CD14-positive monocyte (primary cell): ENCODE results near the gene GABARAPL1. TPM values are rescaled to one million over a fixed set of nuclear protein-coding genes. Genes with fewer than 3 reads are reported as not detected.
A peak's percentile ranks its signal among the peaks of the same experiment; 100 is the strongest.
"Not testable (repeated sequence)": the region's sequence is repeated elsewhere in the genome, so short reads cannot be mapped to it uniquely, and the experiment has no call there.

ENCODE experiments used
- DNase-seq, 3 donors: peaks; one replicate each; pipeline ENCODE4 v3.0.0-alpha.2; 2011 to 2022
- H2AFZ ChIP-seq: 2 replicates; pipeline ENCODE4 v1.6.0; 2012; ENCODE audit warnings: mild to moderate bottlenecking, low read depth, low read length, inconsistent platforms; ENCODE audit not compliant: insufficient read depth, poor library complexity, severe bottlenecking
- H3K27ac ChIP-seq, 2 donors: 1 replicate in 1 of 2; 2 replicates in 1 of 2; pipeline ENCODE4 v1.5.1; 2012 to 2013; ENCODE audit warnings: low read length in 2 of 2, control low read depth in 1 of 2, inconsistent platforms in 1 of 2, low read depth in 1 of 2, mild to moderate bottlenecking in 1 of 2
- H3K27me3 ChIP-seq, 2 donors: one replicate each; pipeline versions ENCODE4 v1.6.0 to v1.6.1; 2011 to 2013; ENCODE audit warnings: low read length in 2 of 2; ENCODE audit not compliant: control insufficient read depth in 2 of 2, insufficient read depth in 2 of 2
- H3K36me3 ChIP-seq, 2 donors: replicated peaks in 1 of 2; 1 replicate in 1 of 2; 2 replicates in 1 of 2; pipeline versions ENCODE4 v1.5.1 to v1.6.1; 2012 to 2013; ENCODE audit warnings: low read length in 2 of 2, control low read depth in 1 of 2, inconsistent platforms in 1 of 2, mild to moderate bottlenecking in 1 of 2; ENCODE audit not compliant: insufficient read depth in 2 of 2, control insufficient read depth in 1 of 2
- H3K4me1 ChIP-seq, 2 donors: 1 replicate in 1 of 2; 2 replicates in 1 of 2; pipeline versions ENCODE4 v1.5.1 to v1.6.1; 2012 to 2013; ENCODE audit warnings: low read length in 2 of 2, control low read depth in 1 of 2, inconsistent platforms in 1 of 2, mild to moderate bottlenecking in 1 of 2, moderate library complexity in 1 of 2; ENCODE audit not compliant: insufficient read depth in 2 of 2, control insufficient read depth in 1 of 2
- H3K4me2 ChIP-seq: replicated peaks from 2 replicates; pipeline ENCODE3; 2012; ENCODE audit warnings: low read length, moderate library complexity, mild to moderate bottlenecking; ENCODE audit not compliant: poor library complexity, severe bottlenecking; ENCODE audit errors: extremely low read depth
- H3K4me3 ChIP-seq, 3 experiments: fragments of 200-600 bp in 1 of 3; sonication (generic) in 1 of 3; replicated peaks in 1 of 3; 1 replicate in 2 of 3; 2 replicates in 1 of 3; pipeline ENCODE4 v1.5.1; 2011 to 2013; ENCODE audit warnings: low read length in 3 of 3, mild to moderate bottlenecking in 3 of 3, control low read depth in 2 of 3, low read depth in 2 of 3, inconsistent platforms in 1 of 3, moderate library complexity in 1 of 3
- H3K79me2 ChIP-seq: 2 replicates; pipeline ENCODE4 v1.6.0; 2012; ENCODE audit warnings: mild to moderate bottlenecking, control low read depth, inconsistent platforms, low read length, moderate library complexity; ENCODE audit not compliant: insufficient read depth
- H3K9ac ChIP-seq: 2 replicates; pipeline ENCODE4 v1.6.0; 2017; ENCODE audit warnings: low read length, mild to moderate bottlenecking; ENCODE audit not compliant: insufficient read depth, poor library complexity, severe bottlenecking
- H3K9me3 ChIP-seq, 2 donors: replicated peaks in 1 of 2; 1 replicate in 1 of 2; 2 replicates in 1 of 2; pipeline versions ENCODE4 v1.5.1 to v1.6.1; 2012 to 2013; ENCODE audit warnings: low read length in 2 of 2, control low read depth in 1 of 2; ENCODE audit not compliant: control insufficient read depth in 1 of 2, insufficient read depth in 1 of 2
- H4K20me1 ChIP-seq: 2 replicates; pipeline ENCODE4 v1.6.0; 2012; ENCODE audit warnings: mild to moderate bottlenecking, low read length, control low read depth, moderate library complexity; ENCODE audit not compliant: insufficient read depth
- H3K27ac Mint-ChIP-seq, 7 donors: one replicate each; pipeline ENCODE4 v1.8.0; 2020; ENCODE audit warnings: mild to moderate bottlenecking in 7 of 7, mixed read lengths in 7 of 7, moderate library complexity in 6 of 7, inconsistent platforms in 2 of 7
- H3K27me3 Mint-ChIP-seq, 3 donors: one replicate each; pipeline ENCODE4 v1.8.0; 2021 to 2022; ENCODE audit warnings: low read depth in 3 of 3, mild to moderate bottlenecking in 3 of 3, mixed read lengths in 3 of 3, moderate library complexity in 3 of 3, inconsistent platforms in 1 of 3
- H3K36me3 Mint-ChIP-seq, 2 donors: one replicate each; pipeline ENCODE4 v1.8.0; 2020; ENCODE audit warnings: mixed read lengths in 2 of 2, inconsistent platforms in 1 of 2, mild to moderate bottlenecking in 1 of 2
- H3K4me1 Mint-ChIP-seq: one replicate; pipeline ENCODE4 v1.8.0; 2020; ENCODE audit warnings: mild to moderate bottlenecking, mixed read lengths
- H3K4me3 Mint-ChIP-seq, 2 donors: one replicate each; pipeline ENCODE4 v1.8.0; 2020; ENCODE audit warnings: mild to moderate bottlenecking in 2 of 2, mixed read lengths in 2 of 2, moderate library complexity in 1 of 2
- H3K9me3 Mint-ChIP-seq, 7 donors: one replicate each; pipeline ENCODE4 v1.8.0; 2020 to 2022; ENCODE audit warnings: mixed read lengths in 7 of 7, mild to moderate bottlenecking in 6 of 7, moderate library complexity in 6 of 7, inconsistent platforms in 2 of 7
- WGBS: methylation state at CpG from one replicate; pipeline ENCODE4 v1.1.5; 2013; ENCODE audit warnings: missing lambda C conversion rate; ENCODE audit not compliant: insufficient coverage; 5-methylcytosine and 5-hydroxymethylcytosine counted together
- intact Hi-C, 2 donors: fragments of 100-400 bp; cut with micrococcal nuclease; formaldehyde crosslinking; loops; one replicate each; pipeline versions ENCODE4 v1.15.0 to v1.15.1; 2023
- polyA plus RNA-seq, 3 donors: library from polyadenylated mRNA; depleted of rRNA in 1 of 3; unstranded in 2 of 3; stranded (reverse) in 1 of 3; fragments of 300-500 nt in 2 of 3; fragments of >200 nt in 1 of 3; fragmentation: Illumina TruSeq in 2 of 3; gene quantifications; 1 replicate in 2 of 3; 2 replicates in 1 of 3; pipeline ENCODE4 v1.2.3, GENCODE V29; 2012 to 2021
- TF ChIP-seq, protein P1 (sequence below): fragments of 200-600 bp; IDR thresholded peaks from one replicate; pipeline ENCODE4 v1.8.0; 2022; ENCODE audit warnings: antibody characterized with exemption, mild to moderate bottlenecking

GABARAPL1 gene
- polyA plus RNA-seq, 3 donors: 13.1 to 291 (median 15.5) TPM

DNA sequence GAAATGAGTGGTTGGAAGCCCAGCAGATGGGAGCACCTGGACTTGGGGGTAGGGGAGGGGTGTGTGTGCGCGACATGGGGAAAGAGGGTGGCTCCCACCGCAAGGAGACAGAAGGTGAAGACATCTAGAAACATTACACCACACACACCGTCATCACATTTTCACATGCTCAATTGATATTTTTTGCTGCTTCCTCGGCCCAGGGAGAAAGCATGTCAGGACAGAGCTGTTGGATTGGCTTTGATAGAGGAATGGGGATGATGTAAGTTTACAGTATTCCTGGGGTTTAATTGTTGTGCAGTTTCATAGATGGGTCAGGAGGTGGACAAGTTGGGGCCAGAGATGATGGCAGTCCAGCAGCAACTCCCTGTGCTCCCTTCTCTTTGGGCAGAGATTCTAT lies 9.2 kb downstream of the GABARAPL1 start:
- Mint-ChIP-seq H3K36me3 (peaks cover 65 to 67% of the 10 kb centered on the region in 2 donors), H3K9me3 (peaks cover 0 to 3% (median 0%) of the 10 kb centered on the region in 7 donors), H3K27me3 (no peaks in the 10 kb centered on the region), H3K27ac (peak overlapping the region in 2 of 7 donors; percentile 17 to 25), H3K4me1 (peaks cover 6% of the 10 kb centered on the region), H3K4me3 (no peak overlapping the region)
- Histone ChIP-seq H3K27ac (no peak overlapping the region), H3K4me1 (no peaks in the 10 kb centered on the region), H3K36me3 (peaks cover 52 to 72% of the 10 kb centered on the region in 2 donors), H3K9ac (no peak overlapping the region), H3K9me3 (no peaks in the 10 kb centered on the region), H3K27me3 (no peaks in the 10 kb centered on the region), H2AFZ (no peak overlapping the region), H4K20me1 (peaks cover 4% of the 10 kb centered on the region), H3K79me2 (no peaks in the 10 kb centered on the region), H3K4me2 (no peak overlapping the region), H3K4me3 (no peak overlapping the region)
- intact Hi-C loops: no loop called here
- 100% methylated on average over 1 of the region's 5 CpGs for WGBS
- TF ChIP-seq, protein P1, sequence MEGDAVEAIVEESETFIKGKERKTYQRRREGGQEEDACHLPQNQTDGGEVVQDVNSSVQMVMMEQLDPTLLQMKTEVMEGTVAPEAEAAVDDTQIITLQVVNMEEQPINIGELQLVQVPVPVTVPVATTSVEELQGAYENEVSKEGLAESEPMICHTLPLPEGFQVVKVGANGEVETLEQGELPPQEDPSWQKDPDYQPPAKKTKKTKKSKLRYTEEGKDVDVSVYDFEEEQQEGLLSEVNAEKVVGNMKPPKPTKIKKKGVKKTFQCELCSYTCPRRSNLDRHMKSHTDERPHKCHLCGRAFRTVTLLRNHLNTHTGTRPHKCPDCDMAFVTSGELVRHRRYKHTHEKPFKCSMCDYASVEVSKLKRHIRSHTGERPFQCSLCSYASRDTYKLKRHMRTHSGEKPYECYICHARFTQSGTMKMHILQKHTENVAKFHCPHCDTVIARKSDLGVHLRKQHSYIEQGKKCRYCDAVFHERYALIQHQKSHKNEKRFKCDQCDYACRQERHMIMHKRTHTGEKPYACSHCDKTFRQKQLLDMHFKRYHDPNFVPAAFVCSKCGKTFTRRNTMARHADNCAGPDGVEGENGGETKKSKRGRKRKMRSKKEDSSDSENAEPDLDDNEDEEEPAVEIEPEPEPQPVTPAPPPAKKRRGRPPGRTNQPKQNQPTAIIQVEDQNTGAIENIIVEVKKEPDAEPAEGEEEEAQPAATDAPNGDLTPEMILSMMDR: no peak
- DNase-seq: no peak

DNA sequence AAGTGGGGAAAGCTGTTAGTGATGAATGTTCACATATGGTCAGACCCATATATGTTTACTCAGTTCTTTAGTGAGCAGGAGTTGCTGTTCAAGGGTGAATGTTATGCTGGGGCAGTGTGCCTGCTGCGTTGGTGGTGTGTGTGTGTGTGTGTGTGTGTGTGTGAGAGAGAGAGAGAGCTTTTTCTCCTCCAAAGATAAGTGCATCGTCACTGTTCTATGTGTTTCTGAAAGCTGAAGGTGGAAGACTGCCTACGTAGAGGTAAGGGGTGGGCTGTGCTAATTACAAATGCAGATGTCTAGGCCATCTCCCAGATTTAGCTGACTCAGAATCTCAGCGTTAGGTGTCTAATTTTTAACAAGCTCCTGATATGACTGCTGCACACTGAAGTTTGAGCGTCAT lies 10.5 kb downstream of the GABARAPL1 start:
- H3K79me2 ChIP-seq: no peaks in the 10 kb centered on the region
- no peak overlapping the region for H3K4me2 ChIP-seq
- TF ChIP-seq, protein P1: no peak
- peaks cover 47 to 61% of the 10 kb centered on the region in 2 donors for H3K36me3 ChIP-seq
- H3K27me3 ChIP-seq: no peaks in the 10 kb centered on the region
- Mint-ChIP-seq H3K27ac (peak overlapping the region in 2 of 7 donors; percentile 26 to 27), H3K4me3 (no peak overlapping the region), H3K36me3 (peaks cover 60 to 61% of the 10 kb centered on the region in 2 donors), H3K4me1 (peaks cover 11% of the 10 kb centered on the region), H3K9me3 (peaks cover 0 to 3% (median 0%) of the 10 kb centered on the region in 7 donors), H3K27me3 (no peaks in the 10 kb centered on the region)
- no peak for DNase-seq
- H3K9me3 ChIP-seq: no peaks in the 10 kb centered on the region
- H2AFZ ChIP-seq: no peak overlapping the region
- H3K9ac ChIP-seq: no peak overlapping the region
- 94% methylated on average over 4 of the region's 5 CpGs for WGBS
- intact Hi-C loops: no loop called here
- H3K4me1 ChIP-seq: no peaks in the 10 kb centered on the region
- H4K20me1 ChIP-seq: no peaks in the 10 kb centered on the region
- no peak overlapping the region for H3K4me3 ChIP-seq
- no peak overlapping the region for H3K27ac ChIP-seq

DNA sequence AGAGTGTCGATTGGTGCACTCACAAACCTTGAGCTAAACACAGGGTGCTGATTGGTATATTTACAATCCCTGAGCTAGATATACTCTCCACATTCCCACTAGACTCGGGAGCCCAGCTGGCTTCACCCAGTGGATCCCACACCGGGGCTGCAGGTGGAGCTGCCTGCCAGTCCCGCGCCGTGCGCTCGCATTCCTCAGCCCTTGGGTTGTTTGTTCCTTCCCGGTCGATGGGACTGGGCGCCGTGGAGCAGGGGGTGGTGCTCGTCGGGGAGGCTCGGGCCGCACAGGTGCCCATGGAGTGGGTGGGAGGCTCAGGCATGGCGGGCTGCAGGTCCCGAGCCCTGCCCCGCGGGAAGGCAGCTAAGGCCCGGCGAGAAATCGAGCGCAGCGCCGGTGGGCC lies 12.7 kb downstream of the GABARAPL1 start:
- DNase-seq, intact Hi-C loops, H3K27me3 Mint-ChIP-seq, H4K20me1 ChIP-seq, H2AFZ ChIP-seq, H3K4me2 ChIP-seq, H3K4me1 ChIP-seq, H3K9me3 Mint-ChIP-seq, H3K79me2 ChIP-seq, H3K4me3 ChIP-seq, H3K27ac Mint-ChIP-seq, H3K9me3 ChIP-seq, H3K27me3 ChIP-seq, H3K4me3 Mint-ChIP-seq, H3K9ac ChIP-seq, H3K27ac ChIP-seq: not testable (repeated sequence)
- peaks cover 11% of the 10 kb centered on the region for H3K4me1 Mint-ChIP-seq
- WGBS: 90% methylated on average over 2 of the region's 26 CpGs
- peaks cover 32 to 41% of the 10 kb centered on the region in 2 donors for H3K36me3 ChIP-seq
- peaks cover 43 to 44% of the 10 kb centered on the region in 2 donors for H3K36me3 Mint-ChIP-seq
